ENCODE measurements around the gene CREB5. TPM values are rescaled to one million over a fixed set of nuclear protein-coding genes. Genes with fewer than 3 reads are reported as not detected.

The CREB5 gene
- total RNA-seq, 1 experiment from 2014 or later: 2.1 TPM

DNA sequence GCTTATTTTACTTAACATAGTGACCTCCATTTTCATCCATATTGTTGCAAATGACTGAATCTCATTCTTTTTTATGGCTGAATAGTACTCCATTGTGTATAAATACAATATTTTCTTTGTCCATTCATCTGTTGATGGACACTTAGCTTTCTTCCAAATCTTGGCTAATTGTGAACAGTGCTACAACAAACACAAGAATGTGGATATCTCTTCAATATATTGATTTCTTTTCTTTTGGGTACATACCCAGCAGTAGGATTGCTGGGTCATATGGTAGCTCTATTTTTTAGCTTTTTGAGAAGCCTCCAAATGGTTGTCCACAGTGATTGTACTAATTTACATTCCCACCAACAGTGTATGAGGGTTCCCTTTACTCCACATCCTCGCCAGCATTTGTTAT, 58.0 kb downstream of the CREB5 start:
- Histone ChIP-seq H3K79me2 (ENCODE audit: low read depth) (no peaks in the 10 kb centered on the region), H3K4me2 (no peak overlapping the region), H3K9me3 (ENCODE audit: insufficient read depth, low read depth) (no peaks in the 10 kb centered on the region), H3K4me3 (no peak overlapping the region), H3K27me3 (ENCODE audit: insufficient read depth, low read depth) (no peaks in the 10 kb centered on the region), H3K4me1 (replicated peaks; ENCODE audit: insufficient read depth) (no peaks in the 10 kb centered on the region), H4K20me1 (ENCODE audit: insufficient read depth) (no peaks in the 10 kb centered on the region), H2AFZ (no peak overlapping the region), H3F3A (ENCODE audit: insufficient read depth, low read depth) (no peaks in the 10 kb centered on the region), H3K27ac (no peak overlapping the region), H3K9me2 (ENCODE audit: insufficient read depth) (no peaks in the 10 kb centered on the region), H3K36me3 (ENCODE audit: low read depth) (no peaks in the 10 kb centered on the region)
- no peak for DNase-seq
- intact Hi-C loops (cut with micrococcal nuclease; ENCODE audit: unreplicated experiment): no loop called here
- BruUV-seq (replicated peaks): no TSS peak
- ChIA-PET POLR2A (ENCODE audit: unreplicated experiment) (no interaction called here), CTCF (no interaction called here)
- TF ChIP-seq, protein P1, sequence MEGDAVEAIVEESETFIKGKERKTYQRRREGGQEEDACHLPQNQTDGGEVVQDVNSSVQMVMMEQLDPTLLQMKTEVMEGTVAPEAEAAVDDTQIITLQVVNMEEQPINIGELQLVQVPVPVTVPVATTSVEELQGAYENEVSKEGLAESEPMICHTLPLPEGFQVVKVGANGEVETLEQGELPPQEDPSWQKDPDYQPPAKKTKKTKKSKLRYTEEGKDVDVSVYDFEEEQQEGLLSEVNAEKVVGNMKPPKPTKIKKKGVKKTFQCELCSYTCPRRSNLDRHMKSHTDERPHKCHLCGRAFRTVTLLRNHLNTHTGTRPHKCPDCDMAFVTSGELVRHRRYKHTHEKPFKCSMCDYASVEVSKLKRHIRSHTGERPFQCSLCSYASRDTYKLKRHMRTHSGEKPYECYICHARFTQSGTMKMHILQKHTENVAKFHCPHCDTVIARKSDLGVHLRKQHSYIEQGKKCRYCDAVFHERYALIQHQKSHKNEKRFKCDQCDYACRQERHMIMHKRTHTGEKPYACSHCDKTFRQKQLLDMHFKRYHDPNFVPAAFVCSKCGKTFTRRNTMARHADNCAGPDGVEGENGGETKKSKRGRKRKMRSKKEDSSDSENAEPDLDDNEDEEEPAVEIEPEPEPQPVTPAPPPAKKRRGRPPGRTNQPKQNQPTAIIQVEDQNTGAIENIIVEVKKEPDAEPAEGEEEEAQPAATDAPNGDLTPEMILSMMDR (conservative IDR thresholded peaks at IDR 0.05): no peak
- TF ChIP-seq EZH2 (IDR thresholded peaks at IDR 0.05; ENCODE audit: low read depth): no peak

DNA sequence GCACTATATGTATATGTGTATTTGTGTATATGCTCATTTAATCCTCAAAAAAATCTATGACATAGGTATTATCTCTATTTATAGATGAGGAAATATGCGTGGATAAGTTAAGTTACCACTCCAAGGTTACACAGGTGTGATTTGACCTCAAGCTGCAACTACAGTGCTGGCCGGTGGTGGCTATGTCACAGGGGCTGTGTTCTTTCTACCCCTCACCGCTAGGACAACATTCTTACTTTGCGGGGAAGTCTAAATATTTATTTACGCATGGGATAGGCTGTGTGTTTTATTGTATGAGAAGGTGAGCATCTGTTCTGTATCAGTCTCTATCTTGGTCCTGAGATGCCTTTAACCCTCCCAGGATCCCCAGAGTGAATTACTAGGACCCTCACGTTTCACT, 60.0 kb downstream of the CREB5 start:
- Histone ChIP-seq H3K36me3 (ENCODE audit: low read depth) (no peaks in the 10 kb centered on the region), H3K9me2 (ENCODE audit: insufficient read depth) (no peaks in the 10 kb centered on the region), H3K9me3 (ENCODE audit: insufficient read depth, low read depth) (no peaks in the 10 kb centered on the region), H3K27me3 (ENCODE audit: insufficient read depth, low read depth) (no peaks in the 10 kb centered on the region), H3K4me3 (no peak overlapping the region), H3F3A (ENCODE audit: insufficient read depth, low read depth) (no peaks in the 10 kb centered on the region), H4K20me1 (ENCODE audit: insufficient read depth) (no peaks in the 10 kb centered on the region), H3K79me2 (ENCODE audit: low read depth) (no peaks in the 10 kb centered on the region), H3K27ac (no peak overlapping the region), H3K4me1 (replicated peaks; ENCODE audit: insufficient read depth) (no peaks in the 10 kb centered on the region), H3K4me2 (no peak overlapping the region), H2AFZ (no peak overlapping the region)
- ChIA-PET POLR2A (ENCODE audit: unreplicated experiment) (no interaction called here), CTCF (no interaction called here)
- intact Hi-C loops (cut with micrococcal nuclease; ENCODE audit: unreplicated experiment): no loop called here
- DNase-seq: no peak
- TF ChIP-seq EZH2 (IDR thresholded peaks at IDR 0.05; ENCODE audit: low read depth): no peak
- BruUV-seq (replicated peaks): no TSS peak

DNA sequence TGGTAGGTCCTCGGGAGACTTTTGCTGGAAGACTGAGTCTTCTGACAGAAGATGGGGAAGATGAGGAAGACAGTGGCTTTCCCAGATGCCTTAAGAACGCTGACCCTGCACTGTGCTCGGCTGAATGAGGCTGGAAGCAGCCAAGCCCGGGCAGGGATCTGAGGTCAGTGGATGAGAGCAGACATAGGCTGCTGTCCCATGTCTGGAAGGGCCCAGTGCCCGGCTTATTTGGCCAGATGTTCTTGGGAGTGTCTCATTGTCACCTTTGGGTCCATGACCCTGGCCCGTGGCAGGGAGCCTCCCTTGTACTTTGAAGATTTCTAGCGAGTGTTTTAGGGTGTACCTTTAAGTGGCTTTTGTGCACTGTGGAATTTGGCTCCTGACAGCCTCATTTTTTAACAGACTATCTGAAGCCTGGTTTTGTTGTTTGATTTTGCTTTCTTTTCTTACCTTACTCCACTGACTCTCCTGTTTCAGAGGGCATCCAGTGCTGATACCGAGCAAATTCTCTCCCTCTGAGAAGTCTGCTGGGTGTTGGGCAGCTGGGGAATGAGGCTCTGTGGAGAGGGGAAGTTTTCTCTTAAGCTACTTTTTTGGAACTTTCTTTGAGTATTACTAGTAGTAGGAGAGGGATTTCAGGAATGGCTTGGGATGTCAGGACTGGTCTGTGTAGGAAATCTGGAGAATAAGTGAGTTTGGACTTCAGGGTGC, 61.4 kb downstream of the CREB5 start:
- Histone ChIP-seq H3K79me2 (ENCODE audit: low read depth) (no peaks in the 10 kb centered on the region), H3K4me2 (no peak overlapping the region), H4K20me1 (ENCODE audit: insufficient read depth) (no peaks in the 10 kb centered on the region), H3K4me1 (replicated peaks; ENCODE audit: insufficient read depth) (no peaks in the 10 kb centered on the region), H3K27ac (no peak overlapping the region), H3K9me3 (ENCODE audit: insufficient read depth, low read depth) (no peaks in the 10 kb centered on the region), H3K36me3 (ENCODE audit: low read depth) (no peaks in the 10 kb centered on the region), H3K4me3 (no peak overlapping the region), H2AFZ (no peak overlapping the region), H3F3A (ENCODE audit: insufficient read depth, low read depth) (no peaks in the 10 kb centered on the region), H3K27me3 (ENCODE audit: insufficient read depth, low read depth) (no peaks in the 10 kb centered on the region), H3K9me2 (ENCODE audit: insufficient read depth) (no peaks in the 10 kb centered on the region)
- no peak for TF ChIP-seq EZH2 (IDR thresholded peaks at IDR 0.05; ENCODE audit: low read depth)
- TF ChIP-seq, protein P1 (conservative IDR thresholded peaks at IDR 0.05): no peak
- DNase-seq: no peak
- intact Hi-C loops (cut with micrococcal nuclease; ENCODE audit: unreplicated experiment): no loop called here
- POLR2A ChIA-PET (ENCODE audit: unreplicated experiment): no interaction called here
- CTCF ChIA-PET: interaction anchor here (0.6 kb wide), 1 partner anchor 212 kb away, joined by 5 read pairs; no protein-coding TSS in a partner anchor
- BruUV-seq (replicated peaks): no TSS peak

- no peaks in the 10 kb centered on the region for H3K9me2 ChIP-seq (ENCODE audit: insufficient read depth)
- H3F3A ChIP-seq (ENCODE audit: insufficient read depth, low read depth): no peaks in the 10 kb centered on the region
- no peak overlapping the region for H3K4me2 ChIP-seq
- H3K79me2 ChIP-seq (ENCODE audit: low read depth): no peaks in the 10 kb centered on the region
- intact Hi-C loops (cut with micrococcal nuclease; ENCODE audit: unreplicated experiment): no loop called here
- no peak overlapping the region for H3K4me3 ChIP-seq
- H3K9me3 ChIP-seq (ENCODE audit: insufficient read depth, low read depth): no peaks in the 10 kb centered on the region
- TF ChIP-seq, protein P1 (conservative IDR thresholded peaks at IDR 0.05): no peak
- no peak for TF ChIP-seq EZH2 (IDR thresholded peaks at IDR 0.05; ENCODE audit: low read depth)
- H3K4me1 ChIP-seq (replicated peaks; ENCODE audit: insufficient read depth): no peaks in the 10 kb centered on the region
- CTCF ChIA-PET: no interaction called here
- H4K20me1 ChIP-seq (ENCODE audit: insufficient read depth): no peaks in the 10 kb centered on the region
- H2AFZ ChIP-seq: no peak overlapping the region
- no peaks in the 10 kb centered on the region for H3K27me3 ChIP-seq (ENCODE audit: insufficient read depth, low read depth)
- POLR2A ChIA-PET (ENCODE audit: unreplicated experiment): no interaction called here
- DNase-seq: no peak
- no peak overlapping the region for H3K27ac ChIP-seq
- H3K36me3 ChIP-seq (ENCODE audit: low read depth): no peaks in the 10 kb centered on the region
- BruUV-seq (replicated peaks): no TSS peak
Measured at GRCh38 chr7:28474282-28474638, 61.9 kb downstream of the CREB5 start.
